ENCODE results near the gene AMDHD2.
A peak's percentile ranks its signal among the peaks of the same experiment; 100 is the strongest.
"Not testable (repeated sequence)": the region's sequence is repeated elsewhere in the genome, so short reads cannot be mapped to it uniquely, and the experiment has no call there.

Gene AMDHD2

DNA sequence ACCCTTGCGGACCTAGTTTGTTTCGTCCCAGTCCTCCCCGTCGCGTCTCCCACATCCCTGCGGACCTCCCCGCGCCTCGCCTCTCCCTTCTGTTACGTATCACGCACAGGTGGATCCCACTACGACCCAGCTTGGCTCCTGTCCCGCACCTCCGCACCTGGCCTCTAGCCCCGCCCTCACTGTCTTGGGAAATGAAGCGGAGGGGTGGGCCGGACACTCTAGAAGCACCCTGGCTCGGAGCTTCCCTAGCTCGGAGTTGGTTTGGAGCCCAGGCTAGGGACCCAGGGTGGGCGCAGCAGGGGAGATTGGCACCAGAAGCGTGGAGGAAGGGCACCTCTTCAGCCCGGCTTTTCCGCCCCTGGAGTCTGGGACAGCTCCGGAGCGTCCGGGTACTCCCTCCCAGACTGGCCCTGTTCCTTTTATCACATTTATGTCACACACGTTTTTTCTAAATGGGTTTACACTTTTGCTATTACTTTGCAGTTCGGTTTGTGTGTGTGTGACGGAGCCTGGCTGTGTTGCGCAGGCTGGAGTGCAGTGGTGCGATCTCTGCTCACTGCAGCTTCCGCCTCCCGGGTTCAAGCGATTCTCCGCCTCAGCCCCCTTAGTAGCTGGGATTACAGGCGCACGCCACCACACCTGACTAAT is 12.4 kb downstream of the AMDHD2 start:
- no peak for DNase-seq (ENCODE audit: extremely low spot score)
- ChIA-PET POLR2A (interaction anchor here (0.7 to 1.3 kb wide), 5 partner anchors 12 to 73 kb away, joined by 3 to 6 read pairs (median 3); partner anchors contain the start of genes AMDHD2 and TEDC2), CTCF (no interaction called here)
- TF ChIP-seq ZNF384 (IDR thresholded peaks at IDR 0.05), result no peak
- TF ChIP-seq L3MBTL2 (conservative IDR thresholded peaks at IDR 0.05), result 0 out of 2 replicates have a peak, but pooled peaks have one; percentile 17

DNA sequence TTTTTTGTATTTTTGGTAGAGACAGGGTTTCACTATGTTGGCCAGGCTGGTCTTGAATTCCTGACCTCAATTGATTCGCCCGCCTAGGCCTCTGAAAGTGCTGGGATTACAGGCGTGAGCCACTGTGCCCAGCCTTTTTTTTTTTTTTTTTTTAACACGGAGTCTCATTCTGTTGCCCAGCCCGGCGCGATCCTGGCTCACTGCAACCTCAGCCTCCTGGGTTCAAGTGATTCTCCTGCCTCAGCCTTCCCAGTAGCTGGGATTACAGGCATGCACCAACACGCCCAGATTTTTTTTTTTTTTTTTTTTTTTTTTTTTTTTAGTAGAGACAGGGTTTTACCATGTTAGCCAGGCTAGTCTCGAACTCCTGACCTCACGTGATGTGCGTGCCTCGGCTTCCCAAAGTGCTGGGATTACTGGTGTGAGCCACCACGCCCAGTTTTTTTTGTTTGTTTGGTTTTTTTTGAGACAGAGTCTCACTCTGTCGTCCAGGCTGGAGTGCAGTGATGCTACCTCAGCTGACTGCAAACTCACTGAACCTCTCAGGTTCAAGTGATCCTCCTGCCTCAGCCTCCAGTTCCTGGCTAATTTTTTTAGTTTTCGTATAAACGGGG is 13.1 kb downstream of the AMDHD2 start:
- DNase-seq (ENCODE audit: extremely low spot score); CTCF ChIA-PET: not testable (repeated sequence)
- POLR2A ChIA-PET, result interaction anchor here (0.8 to 1.3 kb wide), 4 partner anchors 13 to 73 kb away, joined by 3 to 6 read pairs (median 4); partner anchors contain the start of genes AMDHD2 and TEDC2
- peak; percentile 90 for TF ChIP-seq ZNF384 (IDR thresholded peaks at IDR 0.05)

- DNase-seq (ENCODE audit: extremely low spot score), result no peak
- TF ChIP-seq ELF4 (IDR thresholded peaks at IDR 0.05) (no peak), TARDBP (IDR thresholded peaks at IDR 0.05) (no peak), SP1 (IDR thresholded peaks at IDR 0.05) (no peak), HDGF (IDR thresholded peaks at IDR 0.05; ENCODE audit: borderline replicate concordance) (no peak), FOXA1 (IDR thresholded peaks at IDR 0.05) (no peak), LEF1 (IDR thresholded peaks at IDR 0.05; ENCODE audit: borderline replicate concordance) (no peak), FOXM1 (IDR thresholded peaks at IDR 0.05; ENCODE audit: borderline replicate concordance) (no peak), BHLHE40 (IDR thresholded peaks at IDR 0.05; ENCODE audit: borderline replicate concordance) (no peak)
- TF ChIP-seq, protein P1, sequence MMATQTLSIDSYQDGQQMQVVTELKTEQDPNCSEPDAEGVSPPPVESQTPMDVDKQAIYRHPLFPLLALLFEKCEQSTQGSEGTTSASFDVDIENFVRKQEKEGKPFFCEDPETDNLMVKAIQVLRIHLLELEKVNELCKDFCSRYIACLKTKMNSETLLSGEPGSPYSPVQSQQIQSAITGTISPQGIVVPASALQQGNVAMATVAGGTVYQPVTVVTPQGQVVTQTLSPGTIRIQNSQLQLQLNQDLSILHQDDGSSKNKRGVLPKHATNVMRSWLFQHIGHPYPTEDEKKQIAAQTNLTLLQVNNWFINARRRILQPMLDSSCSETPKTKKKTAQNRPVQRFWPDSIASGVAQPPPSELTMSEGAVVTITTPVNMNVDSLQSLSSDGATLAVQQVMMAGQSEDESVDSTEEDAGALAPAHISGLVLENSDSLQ (IDR thresholded peaks at IDR 0.05), result no peak
- ChIA-PET POLR2A (no interaction called here), CTCF (no interaction called here)
Observed at GRCh38 chr16:2533912-2534311, 13.7 kb downstream of the AMDHD2 start.

DNA sequence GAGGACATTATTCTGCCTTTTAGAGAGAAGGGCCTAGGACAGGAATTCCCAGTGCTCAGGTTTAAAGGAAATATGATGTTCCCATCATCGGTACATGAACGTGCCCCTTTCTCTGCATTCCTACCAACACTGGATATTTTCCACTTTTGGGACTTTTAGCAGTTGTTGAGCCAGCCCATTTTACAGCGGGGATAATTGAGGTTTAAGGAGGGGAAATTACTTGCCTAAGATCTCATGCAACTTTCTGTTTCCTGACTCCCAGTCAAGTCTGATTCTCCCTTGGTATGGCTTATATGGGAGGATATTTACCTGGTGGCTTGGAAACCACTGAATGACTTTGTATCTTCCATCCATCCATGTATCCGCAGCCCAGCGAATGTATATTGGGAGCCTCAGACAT is 14.2 kb downstream of the AMDHD2 start:
- POLR2A ChIA-PET; CTCF ChIA-PET; DNase-seq (ENCODE audit: extremely low spot score): not testable (repeated sequence)

GRCh38 chr16:2535625-2536013 is 15.4 kb downstream of the AMDHD2 start:
- no peak for DNase-seq (ENCODE audit: extremely low spot score)
- ChIA-PET CTCF (no interaction called here), POLR2A (interaction anchor here (1.0 to 1.3 kb wide), 2 partner anchors 20 to 380 kb away, joined by 3 read pairs; partner anchors contain the start of gene TRAF7)
- TF ChIP-seq FOXA1 (IDR thresholded peaks at IDR 0.05), result no peak
- no peak for TF ChIP-seq TARDBP (IDR thresholded peaks at IDR 0.05)
- TF ChIP-seq CTBP1 (IDR thresholded peaks at IDR 0.05; ENCODE audit: borderline replicate concordance), result no peak
- TF ChIP-seq ARNT (IDR thresholded peaks at IDR 0.05), result no peak
- TF ChIP-seq SUZ12 (IDR thresholded peaks at IDR 0.05), result no peak
- no peak for TF ChIP-seq BHLHE40 (IDR thresholded peaks at IDR 0.05; ENCODE audit: borderline replicate concordance)

DNA sequence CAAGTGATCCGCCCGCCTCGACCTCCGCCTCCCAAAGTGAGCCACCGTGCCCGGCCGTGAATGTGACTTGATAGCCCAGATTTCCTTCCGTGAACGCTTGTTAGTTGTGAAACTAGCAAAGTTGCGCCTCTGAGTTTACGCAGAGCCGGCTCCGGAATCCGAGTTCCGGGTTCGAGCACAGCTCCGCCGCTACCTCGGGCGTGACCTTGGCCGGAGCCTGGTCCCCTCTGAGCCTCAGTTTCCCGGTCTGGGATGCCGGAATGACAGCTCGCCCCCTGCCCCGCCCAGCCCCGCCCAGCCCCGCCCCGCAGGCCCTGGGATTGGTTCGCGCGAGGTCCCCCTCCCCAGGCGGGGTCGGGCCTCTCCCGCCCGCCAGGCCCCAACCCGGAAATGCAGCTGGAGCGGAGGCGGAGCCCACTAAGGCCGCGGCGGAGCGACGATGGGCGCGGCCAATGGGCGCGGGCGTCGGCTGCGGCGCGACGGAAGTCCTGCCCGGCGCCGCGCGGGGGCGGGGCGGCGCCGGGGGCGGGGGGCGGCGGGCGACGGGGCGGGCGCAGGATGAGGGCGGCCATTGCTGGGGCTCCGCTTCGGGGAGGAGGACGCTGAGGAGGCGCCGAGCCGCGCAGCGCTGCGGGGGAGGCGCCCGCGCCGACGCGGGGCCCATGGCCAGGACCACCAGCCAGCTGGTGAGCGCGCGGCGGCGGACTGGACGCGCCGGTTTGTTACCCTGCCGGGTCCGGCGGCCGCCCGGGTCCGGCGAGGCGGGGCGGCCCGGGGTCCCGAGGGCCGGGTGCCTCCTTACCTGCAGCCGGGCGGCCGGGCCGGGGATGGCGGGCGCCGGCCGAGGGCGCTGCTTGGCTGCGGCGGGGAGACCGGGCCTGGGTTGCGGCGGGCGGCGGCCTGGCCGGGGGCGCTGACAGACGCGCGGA is 17.5 kb downstream of the AMDHD2 start, which contains the start of gene PDPK1:
TSS of gene PDPK1 (plus strand) at position 571 of the 929 bp plus-strand sequence. CDS start at position 663, 92 bp downstream.
- no peak for TF ChIP-seq ARNT (IDR thresholded peaks at IDR 0.05)
- TF ChIP-seq, protein P1 (IDR thresholded peaks at IDR 0.05), result peak; percentile 90
- CTCF ChIA-PET, result no interaction called here
- POLR2A ChIA-PET, result interaction anchor here (0.7 to 1.6 kb wide), 4 partner anchors 23 to 382 kb away, joined by 3 read pairs; partner anchors contain the start of gene TRAF7
- peak; percentile 92 for DNase-seq (ENCODE audit: extremely low spot score)

- POLR2A ChIA-PET; DNase-seq (ENCODE audit: extremely low spot score); CTCF ChIA-PET: not testable (repeated sequence)
Observed at GRCh38 chr16:2539192-2539844, 19.1 kb downstream of the AMDHD2 start.

GRCh38 chr16:2539845-2540458 is 19.8 kb downstream of the AMDHD2 start:
- DNase-seq (ENCODE audit: extremely low spot score); POLR2A ChIA-PET; CTCF ChIA-PET: not testable (repeated sequence)

GRCh38 chr16:2540912-2541311 is 20.7 kb downstream of the AMDHD2 start:
- DNase-seq (ENCODE audit: extremely low spot score); CTCF ChIA-PET; POLR2A ChIA-PET: not testable (repeated sequence)

DNA sequence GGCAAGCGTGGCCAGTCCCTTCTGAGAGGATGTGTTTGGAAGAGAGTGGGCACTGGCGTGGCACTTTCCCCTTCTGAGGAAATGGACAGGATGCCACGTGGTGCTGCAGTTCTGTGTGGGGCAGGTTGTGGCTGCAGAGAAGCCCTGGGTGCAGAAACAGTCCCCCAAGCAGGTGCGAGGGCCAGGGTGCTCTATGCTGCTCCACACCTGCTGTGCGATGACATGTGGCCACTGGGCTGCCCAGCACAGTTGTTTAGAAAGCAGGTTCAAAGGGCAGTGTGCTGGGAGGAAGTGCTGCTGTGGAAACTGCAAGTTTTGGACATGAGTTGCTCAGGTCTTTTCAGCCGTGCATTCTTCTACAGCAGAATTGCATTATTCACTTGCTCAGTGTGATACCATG is 21.2 kb downstream of the AMDHD2 start:
- POLR2A ChIA-PET, CTCF ChIA-PET: not testable (repeated sequence)

GRCh38 chr16:2543771-2544170 is 23.6 kb downstream of the AMDHD2 start:
- CTCF ChIA-PET; POLR2A ChIA-PET; DNase-seq (ENCODE audit: extremely low spot score): not testable (repeated sequence)

More for the DNA sequence above, 21.2 kb downstream of the AMDHD2 start:
- DNase-seq (ENCODE audit: extremely low spot score), result not testable (repeated sequence)

GRCh38 chr16:2550283-2550878 is 30.2 kb downstream of the AMDHD2 start:
- POLR2A ChIA-PET; DNase-seq (ENCODE audit: extremely low spot score); CTCF ChIA-PET: not testable (repeated sequence)

Measured in HEK293T (cell line).